Measurements from ENCODE around the gene ERI2.
"Not testable (repeated sequence)": the region's sequence is repeated elsewhere in the genome, so short reads cannot be mapped to it uniquely, and the experiment has no call there.

ERI2 gene

DNA sequence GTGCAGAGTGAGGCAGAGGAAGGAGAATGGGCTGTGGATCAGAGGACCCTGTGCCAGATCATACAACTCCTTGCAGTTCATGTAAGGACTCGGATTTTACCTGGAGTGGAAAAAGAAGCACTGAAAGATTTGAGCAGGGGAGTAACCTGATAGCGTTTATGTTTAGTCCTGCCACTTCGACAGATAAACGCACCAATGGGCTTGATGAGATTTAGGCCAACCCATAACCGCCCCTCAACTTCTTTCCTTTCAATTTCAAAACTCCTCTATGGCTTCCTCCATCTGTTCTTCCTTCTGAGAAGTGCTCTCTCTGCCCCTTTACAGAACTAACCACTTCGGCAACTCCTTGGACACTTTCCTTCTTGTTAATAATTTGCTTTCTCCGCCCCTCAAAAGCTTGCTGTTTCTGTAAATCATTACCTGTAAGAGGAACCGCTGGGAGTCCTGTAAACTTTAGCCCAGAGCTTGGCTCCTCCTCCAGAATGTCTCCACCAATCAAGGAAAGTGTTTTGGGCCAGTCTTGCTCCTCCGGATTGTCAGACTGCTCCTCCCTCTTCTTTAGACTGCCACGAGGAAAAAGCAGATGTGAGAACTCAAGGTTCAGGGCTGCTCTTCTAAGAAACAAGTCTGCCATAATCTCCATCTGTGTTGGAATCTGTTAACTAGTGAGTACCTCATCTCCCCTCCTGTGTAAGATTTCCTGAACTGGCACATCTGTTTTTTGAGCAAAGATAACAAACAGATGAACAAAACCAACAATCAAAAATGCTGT lies 42.6 kb downstream of the ERI2 start, which contains the start of gene ACSM3:
Gene ACSM3 (plus strand): TSS at position 554 of the 772 bp plus-strand sequence. CDS start 6,021 bp downstream, outside the sequence.
- Mint-ChIP-seq H3K36me3 (peaks cover 11% of the 10 kb centered on the region), H3K4me1 (ENCODE audit: low read depth) (peaks cover 33% of the 10 kb centered on the region), H3K27me3 (no peaks in the 10 kb centered on the region), H3K4me3 (peak within 1 kb of the TSS; percentile 96), H3K9me3 (ENCODE audit: low read depth) (no peaks in the 10 kb centered on the region), H3K27ac (peak within 1 kb of the TSS; percentile 94)

DNA sequence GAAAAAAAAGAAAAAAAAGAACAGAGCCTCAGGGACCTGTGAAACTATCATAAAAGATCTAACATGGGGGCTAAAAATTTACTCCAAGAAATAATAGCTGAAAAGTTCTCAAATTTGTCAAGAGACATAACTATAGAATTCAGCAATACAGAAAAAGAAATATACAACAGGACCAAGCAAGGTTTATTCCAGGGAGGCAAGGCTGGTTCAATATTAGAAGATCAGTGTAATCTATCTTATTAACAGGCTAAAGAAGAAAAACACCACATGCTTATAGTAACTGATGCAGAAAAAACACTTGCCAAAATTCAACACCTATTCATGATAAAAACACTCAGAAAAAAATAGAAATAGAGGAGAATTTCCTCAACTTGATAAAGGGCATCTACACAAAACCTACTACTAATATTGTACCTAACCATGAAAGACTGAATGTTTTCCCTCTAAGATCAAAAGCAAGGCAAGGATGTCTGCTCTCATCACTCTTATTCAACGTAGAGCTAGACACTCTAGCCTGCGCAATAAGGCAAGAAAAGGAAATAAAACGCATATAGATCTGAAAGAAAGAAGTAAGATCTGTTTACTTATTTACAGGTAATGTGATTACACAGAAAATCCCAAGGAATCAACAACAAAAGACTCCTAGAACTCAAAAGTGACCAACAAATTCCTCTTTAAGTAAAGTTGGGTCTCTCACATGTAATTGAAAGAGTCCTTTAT lies 43.7 kb downstream of the ERI2 start:
- H3K9me3 Mint-ChIP-seq (ENCODE audit: low read depth), result no peaks in the 10 kb centered on the region
- H3K4me3 Mint-ChIP-seq, result peak overlapping the region; percentile 96
- H3K27ac Mint-ChIP-seq, result peak overlapping the region; percentile 94
- H3K36me3 Mint-ChIP-seq, result peaks cover 11% of the 10 kb centered on the region
- H3K27me3 Mint-ChIP-seq, result no peaks in the 10 kb centered on the region
- H3K4me1 Mint-ChIP-seq (ENCODE audit: low read depth), result peaks cover 33% of the 10 kb centered on the region

DNA sequence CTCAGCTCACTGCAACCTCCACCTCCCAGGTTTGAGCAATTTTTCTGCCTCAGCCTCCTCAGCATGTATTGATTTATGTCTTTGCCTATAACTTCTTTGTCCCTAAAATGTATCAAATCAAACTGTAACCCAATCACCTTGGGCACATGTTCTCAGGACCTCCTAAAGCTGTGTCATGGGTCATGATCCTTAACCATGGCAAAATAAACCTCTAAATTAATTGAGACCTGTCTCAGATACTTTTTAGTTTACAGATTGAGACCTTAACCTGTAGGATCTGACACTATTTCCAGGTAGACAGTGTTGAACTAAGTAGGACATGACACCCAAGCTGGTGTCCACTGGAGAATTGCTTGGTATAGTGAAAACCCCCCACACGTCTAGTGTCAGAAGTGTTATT lies 45.1 kb downstream of the ERI2 start:
- Mint-ChIP-seq H3K27ac (peak overlapping the region; percentile 54), H3K27me3 (no peaks in the 10 kb centered on the region), H3K9me3 (ENCODE audit: low read depth) (no peaks in the 10 kb centered on the region), H3K4me3 (no peak overlapping the region), H3K4me1 (ENCODE audit: low read depth) (peaks cover 33% of the 10 kb centered on the region), H3K36me3 (peaks cover 11% of the 10 kb centered on the region)

- Mint-ChIP-seq H3K27ac (no peak overlapping the region), H3K4me3 (no peak overlapping the region), H3K27me3 (no peaks in the 10 kb centered on the region), H3K4me1 (ENCODE audit: low read depth) (peaks cover 28% of the 10 kb centered on the region), H3K9me3 (ENCODE audit: low read depth) (no peaks in the 10 kb centered on the region), H3K36me3 (peaks cover 11% of the 10 kb centered on the region)
These were observed 45.9 kb downstream of the ERI2 start for GRCh38 chr16:20760346-20760745.

GRCh38 chr16:20755799-20756198 lies 50.5 kb downstream of the ERI2 start:
- H3K4me3 Mint-ChIP-seq; H3K27me3 Mint-ChIP-seq; H3K36me3 Mint-ChIP-seq; H3K9me3 Mint-ChIP-seq (ENCODE audit: low read depth); H3K27ac Mint-ChIP-seq; H3K4me1 Mint-ChIP-seq (ENCODE audit: low read depth): not testable (repeated sequence)

- H3K4me1 Mint-ChIP-seq (ENCODE audit: low read depth), result no peaks in the 10 kb centered on the region
- H3K27ac Mint-ChIP-seq, result no peak overlapping the region
- no peaks in the 10 kb centered on the region for H3K27me3 Mint-ChIP-seq
- peaks cover 6% of the 10 kb centered on the region for H3K36me3 Mint-ChIP-seq
- no peak overlapping the region for H3K4me3 Mint-ChIP-seq
- peaks cover 7% of the 10 kb centered on the region for H3K9me3 Mint-ChIP-seq (ENCODE audit: low read depth)
These were observed 51.0 kb downstream of the ERI2 start for GRCh38 chr16:20755238-20755637.

DNA sequence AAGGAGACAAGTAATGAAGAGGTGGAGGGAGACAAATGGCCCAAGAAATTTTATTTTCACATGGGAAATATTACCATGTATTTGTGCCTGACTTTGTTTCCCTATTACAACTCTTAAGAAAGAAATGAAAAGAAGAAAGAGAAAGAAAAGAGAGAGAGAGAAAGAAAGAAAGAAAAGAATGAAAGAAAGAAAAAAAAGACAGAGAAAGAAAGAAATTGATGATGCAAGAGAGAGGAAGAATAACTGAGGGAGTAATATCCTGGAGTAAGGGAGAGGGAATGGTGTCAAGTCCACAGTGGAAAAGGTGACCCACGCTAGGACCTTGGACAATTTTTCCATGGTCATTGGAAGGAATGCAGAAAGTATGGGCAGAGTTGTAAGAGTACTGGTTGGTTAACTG lies 52.5 kb downstream of the ERI2 start:
- Mint-ChIP-seq H3K4me3 (no peak overlapping the region), H3K36me3 (peaks cover 2% of the 10 kb centered on the region), H3K4me1 (ENCODE audit: low read depth) (no peaks in the 10 kb centered on the region), H3K27me3 (no peaks in the 10 kb centered on the region), H3K27ac (no peak overlapping the region), H3K9me3 (ENCODE audit: low read depth) (peaks cover 7% of the 10 kb centered on the region)

DNA sequence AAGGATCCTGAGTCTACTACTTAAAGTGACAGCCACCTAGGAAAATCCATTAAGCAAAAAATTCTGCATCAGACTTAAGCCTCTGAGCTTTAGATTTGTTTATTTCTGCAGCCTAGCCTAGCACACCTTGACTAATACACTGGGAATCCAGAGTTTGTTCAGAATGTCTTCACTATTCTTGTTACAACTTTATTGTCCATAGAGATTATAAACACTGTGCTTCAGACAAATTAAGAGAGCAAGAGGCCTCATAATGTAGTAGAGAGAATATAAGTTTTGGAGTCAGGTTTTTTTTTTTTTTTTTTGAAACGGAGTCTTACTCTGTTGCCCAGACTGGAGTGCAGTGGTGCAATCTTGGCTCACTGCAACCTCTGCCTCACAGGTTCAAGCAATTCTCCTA lies 55.7 kb downstream of the ERI2 start:
- H3K36me3 Mint-ChIP-seq, result peaks cover 12% of the 10 kb centered on the region
- no peaks in the 10 kb centered on the region for H3K27me3 Mint-ChIP-seq
- no peaks in the 10 kb centered on the region for H3K4me1 Mint-ChIP-seq (ENCODE audit: low read depth)
- no peak overlapping the region for H3K4me3 Mint-ChIP-seq
- no peak overlapping the region for H3K27ac Mint-ChIP-seq
- H3K9me3 Mint-ChIP-seq (ENCODE audit: low read depth), result peaks cover 18% of the 10 kb centered on the region

DNA sequence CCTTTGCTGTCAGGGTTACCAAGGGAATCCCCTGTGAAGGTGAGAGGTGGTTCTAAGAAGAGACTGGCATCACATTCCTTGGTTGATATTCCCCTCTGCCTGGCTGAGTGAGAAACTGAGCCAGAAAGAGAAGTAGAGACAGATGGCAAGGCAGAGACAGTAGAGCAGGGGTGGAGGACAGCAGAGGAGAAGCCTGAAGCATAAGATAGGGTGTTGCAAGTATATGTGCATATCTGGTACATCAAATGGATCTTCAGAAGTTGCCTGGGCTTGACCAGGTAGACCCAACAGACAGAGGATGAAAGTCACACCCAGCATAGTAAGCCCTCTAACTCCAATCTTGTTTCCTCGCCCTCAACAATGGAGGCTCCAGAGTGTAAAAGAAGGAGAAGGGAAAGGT lies 56.8 kb downstream of the ERI2 start:
- H3K4me1 Mint-ChIP-seq (ENCODE audit: low read depth), result no peaks in the 10 kb centered on the region
- no peak overlapping the region for H3K27ac Mint-ChIP-seq
- H3K4me3 Mint-ChIP-seq, result no peak overlapping the region
- H3K36me3 Mint-ChIP-seq, result peaks cover 11% of the 10 kb centered on the region
- peaks cover 18% of the 10 kb centered on the region for H3K9me3 Mint-ChIP-seq (ENCODE audit: low read depth)
- H3K27me3 Mint-ChIP-seq, result no peaks in the 10 kb centered on the region

DNA sequence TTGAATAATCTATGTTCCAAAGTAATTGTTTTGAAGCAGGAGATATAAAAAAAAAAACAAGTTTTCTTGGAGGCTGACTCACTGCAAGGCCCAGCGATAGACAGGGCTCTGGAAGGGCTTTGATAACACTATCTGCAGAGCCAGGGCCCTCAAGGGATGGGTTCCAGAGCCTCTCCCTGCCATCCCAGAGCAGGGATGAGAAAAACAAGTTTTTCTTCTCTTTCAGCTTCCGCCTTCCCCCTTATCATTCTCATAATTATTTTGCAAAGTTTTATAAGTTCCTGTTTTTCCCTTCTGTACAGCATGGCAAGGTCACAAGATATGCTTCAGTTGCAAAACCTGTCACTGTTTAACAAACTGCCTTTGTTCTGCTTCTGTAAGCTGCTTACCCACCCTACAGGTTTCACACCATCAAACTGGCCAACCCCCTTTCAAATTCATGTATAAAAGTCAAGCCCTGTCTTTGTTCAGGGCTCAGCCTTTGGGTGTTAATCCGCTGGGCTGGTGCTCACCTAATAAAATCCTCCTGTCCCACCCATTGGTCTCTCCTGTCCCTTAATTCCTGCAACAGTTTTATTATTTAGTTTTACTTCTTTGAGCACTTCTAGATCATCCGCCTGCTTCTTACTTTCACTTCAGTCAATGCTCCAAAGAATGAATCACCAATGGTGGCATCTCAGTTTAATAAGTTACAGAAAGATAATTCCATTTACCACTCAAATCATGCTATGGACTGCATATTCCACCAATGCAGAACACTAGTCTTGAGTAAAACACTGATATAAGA lies 59.0 kb downstream of the ERI2 start:
- H3K4me3 Mint-ChIP-seq, result no peak overlapping the region
- peaks cover 11% of the 10 kb centered on the region for H3K36me3 Mint-ChIP-seq
- H3K9me3 Mint-ChIP-seq (ENCODE audit: low read depth), result peaks cover 11% of the 10 kb centered on the region
- H3K27ac Mint-ChIP-seq, result no peak overlapping the region
- H3K4me1 Mint-ChIP-seq (ENCODE audit: low read depth), result no peaks in the 10 kb centered on the region
- no peaks in the 10 kb centered on the region for H3K27me3 Mint-ChIP-seq

- no peak overlapping the region for H3K4me3 Mint-ChIP-seq
- H3K4me1 Mint-ChIP-seq (ENCODE audit: low read depth), result no peaks in the 10 kb centered on the region
- no peaks in the 10 kb centered on the region for H3K27me3 Mint-ChIP-seq
- peaks cover 11% of the 10 kb centered on the region for H3K9me3 Mint-ChIP-seq (ENCODE audit: low read depth)
- peaks cover 11% of the 10 kb centered on the region for H3K36me3 Mint-ChIP-seq
- no peak overlapping the region for H3K27ac Mint-ChIP-seq
These were observed 59.8 kb downstream of the ERI2 start for GRCh38 chr16:20746461-20746860.
